GM23248 (cell line): Measurements from ENCODE around the gene B4GALT3. TPM values are rescaled to one million over a fixed set of nuclear protein-coding genes. Genes with fewer than 3 reads are reported as not detected.

Experiments
- DNase-seq: peaks from one replicate; pipeline ENCODE4 v3.0.0-alpha.2; 2015
- H2AFZ ChIP-seq: fragments of 200-600 bp; sonication (generic); 2 replicates; pipeline ENCODE4 v1.6.1; 2016; ENCODE audit warnings: antibody characterized with exemption
- H3F3A ChIP-seq: fragments of 200-600 bp; sonication (generic); 2 replicates; pipeline ENCODE4 v1.6.1; 2016; ENCODE audit warnings: mild to moderate bottlenecking, antibody characterized with exemption, mixed run types; ENCODE audit not compliant: insufficient read depth
- H3K27ac ChIP-seq: fragments of 200-600 bp; sonication (generic); 2 replicates; pipeline ENCODE4 v1.5.1; 2016; ENCODE audit warnings: mild to moderate bottlenecking
- H3K27me3 ChIP-seq: fragments of 200-600 bp; sonication (generic); replicated peaks from 2 replicates; pipeline ENCODE4 v1.6.1; 2016; ENCODE audit warnings: mild to moderate bottlenecking; ENCODE audit not compliant: insufficient read depth
- H3K36me3 ChIP-seq: fragments of 200-600 bp; sonication (generic); 2 replicates; pipeline ENCODE4 v1.6.1; 2016; ENCODE audit warnings: low read depth, mild to moderate bottlenecking
- H3K4me1 ChIP-seq: fragments of 200-600 bp; sonication (generic); 2 replicates; pipeline ENCODE4 v1.6.1; 2016; ENCODE audit warnings: mild to moderate bottlenecking; ENCODE audit not compliant: insufficient read depth
- H3K4me2 ChIP-seq: fragments of 200-600 bp; sonication (generic); one replicate; pipeline ENCODE4 v1.6.1; 2016; ENCODE audit warnings: mild to moderate bottlenecking; ENCODE audit not compliant: unreplicated experiment
- H3K4me3 ChIP-seq: fragments of 200-600 bp; sonication (generic); 2 replicates; pipeline ENCODE4 v1.5.1; 2016; ENCODE audit warnings: mild to moderate bottlenecking
- H3K79me2 ChIP-seq: fragments of 200-600 bp; sonication (generic); 2 replicates; pipeline ENCODE4 v1.6.1; 2016; ENCODE audit warnings: mild to moderate bottlenecking; ENCODE audit not compliant: insufficient read depth
- H3K9ac ChIP-seq: fragments of 200-600 bp; sonication (generic); 2 replicates; pipeline ENCODE4 v1.6.1; 2016; ENCODE audit warnings: mild to moderate bottlenecking
- H3K9me2 ChIP-seq: fragments of 200-600 bp; sonication (generic); 2 replicates; pipeline ENCODE4 v1.6.1; 2016; ENCODE audit warnings: mixed run types, mild to moderate bottlenecking, moderate library complexity; ENCODE audit not compliant: insufficient read depth
- H3K9me3 ChIP-seq: fragments of 200-600 bp; sonication (generic); one replicate; pipeline ENCODE4 v1.6.1; 2017; ENCODE audit warnings: low read depth
- H4K20me1 ChIP-seq: fragments of 200-600 bp; sonication (generic); 2 replicates; pipeline ENCODE4 v1.6.0; 2016; ENCODE audit not compliant: insufficient read depth
- EZH2 ChIP-seq: fragments of 200-600 bp; sonication (generic); IDR thresholded peaks from 2 replicates; pipeline ENCODE4 v1.6.1; 2018; ENCODE audit warnings: antibody characterized with exemption, mild to moderate bottlenecking; ENCODE audit not compliant: insufficient read depth, poor library complexity, severe bottlenecking
- EZH2phosphoT487 ChIP-seq: fragments of 200-600 bp; sonication (generic); IDR thresholded peaks from 2 replicates; pipeline ENCODE4 v1.6.1; 2018; ENCODE audit warnings: antibody characterized with exemption, moderate library complexity, mild to moderate bottlenecking, low read depth; ENCODE audit not compliant: insufficient read depth
- WGBS, 2 experiments: methylation state at CpG; one replicate each; pipeline ENCODE4 v1.1.6; 2015 to 2017; ENCODE audit warnings: low lambda C conversion rate in 2 of 2, low coverage in 1 of 2; ENCODE audit errors: missing lambda C conversion rate in 2 of 2; 5-methylcytosine and 5-hydroxymethylcytosine counted together
- in situ Hi-C: fragments of 300-500 bp; cut with MboI; formaldehyde crosslinking; loops from 2 replicates; pipeline ENCODE4 v1.15.0; 2020
- polyA plus RNA-seq: library from polyadenylated mRNA; unstranded; fragments of >200 nt; fragmentation: Nextera tagmentation; extraction: Ambion mirVana; gene quantifications from 2 replicates; pipeline ENCODE4 v1.2.1, GENCODE V29; 2016
- total RNA-seq: library from RNA; depleted of rRNA; stranded (reverse); fragments of >200 nt; shearing (Covaris generic); gene quantifications from 2 replicates; pipeline ENCODE4 v1.2.3, GENCODE V29; 2014

Gene B4GALT3
- total and polyA plus RNA-seq, 2 experiments from 2014 or later: 31.3 to 34.5 TPM

DNA sequence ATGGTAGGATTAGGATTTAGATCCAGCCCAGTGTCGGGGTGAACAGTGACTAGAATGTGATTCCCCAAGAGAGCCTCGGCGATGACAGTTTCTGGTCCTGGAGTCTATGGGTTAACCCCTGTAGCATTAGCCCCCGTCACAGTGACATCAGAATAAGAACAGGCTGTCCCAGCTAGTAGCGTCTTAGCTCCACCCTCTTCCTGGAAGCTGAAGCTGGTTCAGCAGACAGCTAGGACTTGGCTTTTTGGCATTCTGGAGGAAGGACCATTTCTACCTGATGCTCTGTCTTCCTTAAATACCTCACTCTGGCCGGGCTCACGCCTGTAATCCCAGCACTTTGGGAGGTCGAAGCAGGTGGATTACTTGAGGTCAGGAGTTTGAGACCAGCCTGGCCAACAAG, 29.9 kb upstream of the B4GALT3 start:
- Histone ChIP-seq H3K4me2 (no peak overlapping the region), H3F3A (peaks cover 16% of the 10 kb centered on the region), H3K9me3 (no peaks in the 10 kb centered on the region), H3K4me3 (no peak overlapping the region), H4K20me1 (no peaks in the 10 kb centered on the region), H2AFZ (no peak overlapping the region), H3K36me3 (peaks cover 52% of the 10 kb centered on the region), H3K27me3 (no peaks in the 10 kb centered on the region), H3K4me1 (peaks cover 15% of the 10 kb centered on the region), H3K9ac (no peak overlapping the region), H3K9me2 (no peaks in the 10 kb centered on the region), H3K27ac (no peak overlapping the region), H3K79me2 (peaks cover 65% of the 10 kb centered on the region)
- no peak for TF ChIP-seq EZH2phosphoT487
- no peak for TF ChIP-seq EZH2
- in situ Hi-C loops: no loop called here
- DNase-seq: no peak
- WGBS, 2 experiments: 78 to 83% methylated on average over 8 of the region's 8 CpGs

DNA sequence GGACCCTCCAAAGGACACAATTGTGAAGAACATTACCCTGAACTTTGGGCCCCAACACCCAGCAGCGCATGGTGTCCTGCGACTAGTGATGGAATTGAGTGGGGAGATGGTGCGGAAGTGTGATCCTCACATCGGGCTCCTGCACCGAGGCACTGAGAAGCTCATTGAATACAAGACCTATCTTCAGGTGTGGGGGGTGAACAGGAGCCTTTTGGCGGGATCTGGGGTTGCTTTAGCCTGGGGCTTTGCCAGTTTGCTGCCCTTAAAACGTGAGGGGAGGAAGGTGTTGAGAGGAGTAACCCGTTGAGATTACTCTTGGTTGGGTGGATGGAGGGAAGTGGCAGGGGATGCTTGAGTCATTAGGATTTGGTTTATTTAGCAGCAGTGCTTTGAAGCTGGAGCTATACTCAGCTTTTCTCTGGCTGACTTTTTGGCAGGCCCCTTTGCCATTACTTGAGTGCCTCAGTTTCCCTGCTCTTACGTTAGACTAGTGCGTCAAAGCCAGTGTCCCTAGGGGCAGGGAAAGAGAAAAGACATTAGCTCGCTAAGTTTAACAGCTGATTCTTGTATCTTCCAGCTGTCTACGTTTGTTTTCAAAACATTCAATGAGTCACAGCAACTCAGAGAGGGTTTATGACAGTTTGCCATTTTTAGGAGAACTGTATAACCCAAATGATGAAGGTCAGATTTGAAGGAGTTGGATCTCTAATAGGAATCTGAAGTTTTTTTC, 29.3 kb upstream of the B4GALT3 start:
- Histone ChIP-seq H3K27ac (no peak overlapping the region; the same call in 1 of the 2 replicates), H3K4me1 (peaks cover 18% of the 10 kb centered on the region), H2AFZ (no peak overlapping the region), H3K9me3 (no peaks in the 10 kb centered on the region), H3K79me2 (peaks cover 63% of the 10 kb centered on the region), H3K4me2 (no peak overlapping the region), H3F3A (peaks cover 19% of the 10 kb centered on the region), H3K27me3 (no peaks in the 10 kb centered on the region), H3K36me3 (peaks cover 46% of the 10 kb centered on the region), H3K4me3 (no peak overlapping the region), H3K9me2 (no peaks in the 10 kb centered on the region), H3K9ac (no peak overlapping the region), H4K20me1 (no peaks in the 10 kb centered on the region)
- in situ Hi-C loops: no loop called here
- 75 to 80% methylated on average over 12 of the region's 12 CpGs for WGBS, 2 experiments
- TF ChIP-seq EZH2phosphoT487: no peak
- no peak for TF ChIP-seq EZH2
- peak; percentile 49 for DNase-seq

GRCh38 chr1:161201836-161202712, 24.8 kb upstream of the B4GALT3 start, which contains the start of gene NDUFS2:
Gene NDUFS2, plus strand, starts transcription at chr1:161202367. Its CDS starts 19 bp downstream, at chr1:161202386.
- Histone ChIP-seq H3K36me3 (peaks cover 14% of the 10 kb centered on the region; the same call in 1 of the 2 replicates), H3K4me3 (peak within 1 kb of the TSS; percentile 91), H3K79me2 (peaks cover 56% of the 10 kb centered on the region), H3K4me1 (peaks cover 46% of the 10 kb centered on the region), H2AFZ (peak within 1 kb of the TSS; percentile 74), H3K9ac (peak within 1 kb of the TSS; percentile 90), H3K9me3 (no peaks in the 10 kb centered on the region), H3K9me2 (no peaks in the 10 kb centered on the region), H4K20me1 (no peaks in the 10 kb centered on the region), H3F3A (peaks cover 42% of the 10 kb centered on the region), H3K27me3 (no peaks in the 10 kb centered on the region), H3K27ac (peak within 1 kb of the TSS; percentile 97), H3K4me2 (peak within 1 kb of the TSS; percentile 87)
- TF ChIP-seq EZH2phosphoT487: no peak
- no peak for TF ChIP-seq EZH2
- in situ Hi-C loops: no loop called here
- DNase-seq: peak; percentile 100
- WGBS, 2 experiments: 1% methylated on average over 53 of the region's 53 CpGs

GRCh38 chr1:161200992-161201835, 23.9 kb upstream of the B4GALT3 start:
- H3K4me1 ChIP-seq: peaks cover 50% of the 10 kb centered on the region

More at GRCh38 chr1:161200992-161201835, 23.9 kb upstream of the B4GALT3 start:
- no peaks in the 10 kb centered on the region for H3K9me2 ChIP-seq
- H2AFZ ChIP-seq: peak overlapping the region; percentile 63
- H3K27me3 ChIP-seq: no peaks in the 10 kb centered on the region
- peak; percentile 86 for DNase-seq
- TF ChIP-seq EZH2phosphoT487 (no peak), EZH2 (no peak)
- H3K79me2 ChIP-seq: peaks cover 58% of the 10 kb centered on the region
- H3K9me3 ChIP-seq: no peaks in the 10 kb centered on the region
- in situ Hi-C loops: no loop called here
- H3K27ac ChIP-seq: peak overlapping the region; percentile 97
- H3F3A ChIP-seq: peaks cover 49% of the 10 kb centered on the region
- H3K4me3 ChIP-seq: peak overlapping the region; percentile 91
- H3K36me3 ChIP-seq: peaks cover 14% of the 10 kb centered on the region; the same call in 1 of the 2 replicates
- 2 to 3% methylated on average over 13 of the region's 13 CpGs for WGBS, 2 experiments
- peak overlapping the region; percentile 84 for H3K4me2 ChIP-seq
- H3K9ac ChIP-seq: peak overlapping the region; percentile 90
- H4K20me1 ChIP-seq: no peaks in the 10 kb centered on the region
